Liver (tissue), 9 donors: ENCODE measurements around the gene MROH8. TPM values are rescaled to one million over a fixed set of nuclear protein-coding genes. Genes with fewer than 3 reads are reported as not detected.

ENCODE experiments used
- DNase-seq: peaks from one replicate; pipeline ENCODE4 v3.0.0-alpha.2; 2017; ENCODE audit warnings: low spot score
- H3K27ac ChIP-seq, 2 donors: one replicate each; pipeline ENCODE4 v1.7.0; 2013; ENCODE audit warnings: inconsistent platforms in 2 of 2, low read length in 2 of 2, control low read depth in 1 of 2, low read depth in 1 of 2, mild to moderate bottlenecking in 1 of 2
- H3K27me3 ChIP-seq, 4 donors: one replicate each; pipeline versions ENCODE4 v1.6.1 to v1.7.0; 2013; ENCODE audit warnings: low read length in 3 of 4, inconsistent platforms in 1 of 4, mild to moderate bottlenecking in 1 of 4, moderate library complexity in 1 of 4; ENCODE audit not compliant: control insufficient read depth in 4 of 4, insufficient read depth in 4 of 4
- H3K36me3 ChIP-seq, 4 donors: one replicate each; pipeline versions ENCODE4 v1.6.1 to v1.7.0; 2013; ENCODE audit warnings: low read length in 3 of 4, mild to moderate bottlenecking in 3 of 4, low read depth in 1 of 4, moderate library complexity in 1 of 4; ENCODE audit not compliant: control insufficient read depth in 4 of 4, insufficient read depth in 3 of 4
- H3K4me1 ChIP-seq, 4 donors: one replicate each; pipeline versions ENCODE4 v1.6.1 to v1.7.0; 2013; ENCODE audit warnings: low read length in 3 of 4, mild to moderate bottlenecking in 3 of 4, moderate library complexity in 1 of 4; ENCODE audit not compliant: control insufficient read depth in 4 of 4, insufficient read depth in 4 of 4
- H3K4me3 ChIP-seq, 3 donors: one replicate each; pipeline versions ENCODE4 v1.6.1 to v1.7.0; 2013; ENCODE audit warnings: low read length in 3 of 3, control low read depth in 1 of 3, low read depth in 1 of 3, mild to moderate bottlenecking in 1 of 3
- H3K9ac ChIP-seq, 2 donors: one replicate each; pipeline ENCODE4 v1.7.0; 2013; ENCODE audit warnings: low read length in 2 of 2, mild to moderate bottlenecking in 2 of 2, moderate library complexity in 2 of 2, control low read depth in 1 of 2, low read depth in 1 of 2
- H3K9me3 ChIP-seq, 4 donors: one replicate each; pipeline versions ENCODE4 v1.6.1 to v1.7.0; 2013; ENCODE audit warnings: low read length in 3 of 4; ENCODE audit not compliant: control insufficient read depth in 4 of 4
- ATF3 ChIP-seq: IDR thresholded peaks from 2 replicates; pipeline ENCODE4 v1.6.1; 2016; ENCODE audit warnings: antibody characterized with exemption
- EGR1 ChIP-seq, 2 donors: IDR thresholded peaks; 2 replicates each; pipeline ENCODE4 v1.6.1; 2016 to 2018; ENCODE audit warnings: antibody characterized with exemption in 2 of 2, low read depth in 2 of 2
- FOXA1 ChIP-seq: IDR thresholded peaks from 2 replicates; pipeline ENCODE4 v1.6.1; 2016; ENCODE audit warnings: antibody characterized with exemption
- FOXA2 ChIP-seq: IDR thresholded peaks from 2 replicates; pipeline ENCODE4 v1.6.1; 2016; ENCODE audit warnings: antibody characterized with exemption
- GABPA ChIP-seq, 2 donors: IDR thresholded peaks in 1 of 2; conservative IDR thresholded peaks in 1 of 2; 2 replicates each; pipeline ENCODE4 v1.6.1; 2016; ENCODE audit warnings: antibody characterized with exemption in 2 of 2, mild to moderate bottlenecking in 1 of 2, moderate library complexity in 1 of 2
- HNF4A ChIP-seq, 2 donors: conservative IDR thresholded peaks; 2 replicates each; pipeline ENCODE4 v1.6.1; 2016; ENCODE audit warnings: antibody characterized with exemption in 2 of 2, mild to moderate bottlenecking in 2 of 2
- HNF4G ChIP-seq: IDR thresholded peaks from 2 replicates; pipeline ENCODE4 v1.6.1; 2016; ENCODE audit warnings: antibody characterized with exemption
- JUND ChIP-seq, 2 donors: IDR thresholded peaks; 2 replicates each; pipeline ENCODE4 v1.6.1; 2016; ENCODE audit warnings: antibody characterized with exemption in 2 of 2
- NR2F2 ChIP-seq: IDR thresholded peaks from 2 replicates; pipeline ENCODE4 v1.6.1; 2016; ENCODE audit warnings: antibody characterized with exemption
- RAD21 ChIP-seq, 2 donors: IDR thresholded peaks; 2 replicates each; pipeline ENCODE4 v1.6.1; 2016; ENCODE audit warnings: antibody characterized with exemption in 2 of 2, mild to moderate bottlenecking in 2 of 2
- REST ChIP-seq: IDR thresholded peaks from 2 replicates; pipeline ENCODE4 v1.6.1; 2016; ENCODE audit warnings: antibody characterized with exemption, mild to moderate bottlenecking
- RXRA ChIP-seq, 2 donors: IDR thresholded peaks; 2 replicates each; pipeline ENCODE4 v1.6.1; 2017 to 2018; ENCODE audit warnings: antibody characterized with exemption in 2 of 2, mild to moderate bottlenecking in 1 of 2
- SP1 ChIP-seq: IDR thresholded peaks from 2 replicates; pipeline ENCODE4 v1.6.1; 2018; ENCODE audit warnings: antibody characterized with exemption, mild to moderate bottlenecking
- TAF1 ChIP-seq: conservative IDR thresholded peaks from 2 replicates; pipeline ENCODE4 v1.6.1; 2016; ENCODE audit warnings: antibody characterized with exemption, mild to moderate bottlenecking
- YY1 ChIP-seq: IDR thresholded peaks from 2 replicates; pipeline ENCODE4 v1.6.1; 2016; ENCODE audit warnings: antibody characterized with exemption, mild to moderate bottlenecking
- ZBTB33 ChIP-seq: IDR thresholded peaks from 2 replicates; pipeline ENCODE4 v1.6.1; 2016; ENCODE audit warnings: antibody characterized with exemption
- WGBS: extraction: QIAGEN DNeasy Blood & Tissue Kit; methylation state at CpG from one replicate; pipeline ENCODE4 v1.1.7; 2013; 5-methylcytosine and 5-hydroxymethylcytosine counted together
- polyA plus RNA-seq, 2 donors: library from polyadenylated mRNA; stranded (reverse) in 1 of 2; unstranded in 1 of 2; fragments of 200-250 nt in 1 of 2; fragments of >200 nt in 1 of 2; fragmentation: Nextera tagmentation in 1 of 2; extraction: Ambion mirVana in 1 of 2; gene quantifications; one replicate each; pipeline versions ENCODE4 v1.2.1 to v1.2.3, GENCODE V29; 2013 to 2015
- total RNA-seq, 2 donors: library from RNA; depleted of rRNA; stranded (reverse); fragments of >200 nt; gene quantifications; one replicate each; pipeline ENCODE4 v1.2.3, GENCODE V29; 2014
- TF ChIP-seq, protein P1 (sequence below): fragments of 150-350 bp; IDR thresholded peaks from 2 replicates; pipeline ENCODE4 v1.5.1; 2017; ENCODE audit warnings: improper control_type of control experiment, low read depth, low read length; ENCODE audit not compliant: missing input control
- TF ChIP-seq, protein P2 (sequence below): IDR thresholded peaks from 2 replicates; pipeline ENCODE4 v1.6.1; 2016; ENCODE audit warnings: antibody characterized with exemption
- donor health status: healthy.
- donor health status: healthy.
- donor health status: healthy.
- donor health status: healthy.
- donor health status: healthy.

The MROH8 gene
- total and polyA plus RNA-seq, 4 donors: 1.3 to 5.1 (median 2.0) TPM

DNA sequence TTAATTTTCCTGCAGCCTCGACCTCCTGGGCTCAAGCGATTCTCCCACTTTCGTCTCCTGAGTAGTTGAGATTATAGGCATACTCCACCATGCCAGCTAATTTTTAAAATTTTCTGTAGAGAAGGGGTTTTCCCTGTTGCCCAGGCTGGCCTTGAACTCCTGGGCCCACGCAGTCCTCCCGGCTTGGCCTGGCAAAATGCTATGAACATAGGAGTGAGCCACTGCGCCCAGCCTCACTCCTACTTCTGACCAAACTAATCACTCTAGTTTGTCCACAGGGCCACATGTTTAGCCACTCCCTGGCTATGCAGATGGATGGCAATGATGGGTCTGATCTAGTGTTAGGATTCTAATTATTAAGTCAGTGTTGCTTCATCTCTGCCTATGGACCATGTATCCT, 32.1 kb downstream of the MROH8 start:
- no peak overlapping the region for H3K4me3 ChIP-seq
- DNase-seq: no peak
- WGBS: 92% methylated on average over 6 of the region's 6 CpGs

More for the DNA sequence above, 32.1 kb downstream of the MROH8 start:
- no peaks in the 10 kb centered on the region for H3K27me3 ChIP-seq
- H3K9ac ChIP-seq: no peak overlapping the region
- no peak overlapping the region for H3K27ac ChIP-seq
- peaks cover 0 to 7% (median 2%) of the 10 kb centered on the region in 4 donors for H3K36me3 ChIP-seq
- H3K4me1 ChIP-seq: no peaks in the 10 kb centered on the region
- no peaks in the 10 kb centered on the region for H3K9me3 ChIP-seq
- TF ChIP-seq YY1 (no peak), RAD21 (IDR thresholded peaks at IDR 0.05) (no peak), TAF1 (no peak), FOXA1 (no peak), FOXA2 (no peak), GABPA (IDR thresholded peaks at IDR 0.05 in 1 of 2, conservative IDR thresholded peaks at IDR 0.05 in 1 of 2) (no peak), HNF4G (no peak), NR2F2 (no peak), ZBTB33 (no peak), ATF3 (no peak), JUND (IDR thresholded peaks at IDR 0.05) (no peak), REST (no peak), HNF4A (conservative IDR thresholded peaks at IDR 0.05) (no peak), EGR1 (IDR thresholded peaks at IDR 0.05; ENCODE audit: low read depth in 2 of 2) (no peak), SP1 (no peak), RXRA (IDR thresholded peaks at IDR 0.05) (no peak)
- TF ChIP-seq, protein P1, sequence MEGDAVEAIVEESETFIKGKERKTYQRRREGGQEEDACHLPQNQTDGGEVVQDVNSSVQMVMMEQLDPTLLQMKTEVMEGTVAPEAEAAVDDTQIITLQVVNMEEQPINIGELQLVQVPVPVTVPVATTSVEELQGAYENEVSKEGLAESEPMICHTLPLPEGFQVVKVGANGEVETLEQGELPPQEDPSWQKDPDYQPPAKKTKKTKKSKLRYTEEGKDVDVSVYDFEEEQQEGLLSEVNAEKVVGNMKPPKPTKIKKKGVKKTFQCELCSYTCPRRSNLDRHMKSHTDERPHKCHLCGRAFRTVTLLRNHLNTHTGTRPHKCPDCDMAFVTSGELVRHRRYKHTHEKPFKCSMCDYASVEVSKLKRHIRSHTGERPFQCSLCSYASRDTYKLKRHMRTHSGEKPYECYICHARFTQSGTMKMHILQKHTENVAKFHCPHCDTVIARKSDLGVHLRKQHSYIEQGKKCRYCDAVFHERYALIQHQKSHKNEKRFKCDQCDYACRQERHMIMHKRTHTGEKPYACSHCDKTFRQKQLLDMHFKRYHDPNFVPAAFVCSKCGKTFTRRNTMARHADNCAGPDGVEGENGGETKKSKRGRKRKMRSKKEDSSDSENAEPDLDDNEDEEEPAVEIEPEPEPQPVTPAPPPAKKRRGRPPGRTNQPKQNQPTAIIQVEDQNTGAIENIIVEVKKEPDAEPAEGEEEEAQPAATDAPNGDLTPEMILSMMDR: no peak
- TF ChIP-seq, protein P2, sequence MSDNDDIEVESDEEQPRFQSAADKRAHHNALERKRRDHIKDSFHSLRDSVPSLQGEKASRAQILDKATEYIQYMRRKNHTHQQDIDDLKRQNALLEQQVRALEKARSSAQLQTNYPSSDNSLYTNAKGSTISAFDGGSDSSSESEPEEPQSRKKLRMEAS: no peak
